A673 (cell line): Measurements from ENCODE around the gene CD276. TPM values are rescaled to one million over a fixed set of nuclear protein-coding genes. Genes with fewer than 3 reads are reported as not detected.

Experiments used
- BruUV-seq: library from RNA; stranded (reverse); fragments of 400-500 nt; replicated peaks from 2 replicates; lab custom pipeline; 2021; lab: Mats Ljungman, UMichigan
- CTCF ChIA-PET: fragments of 300-600 bp; sonication (Branson Sonifier 250); formaldehyde crosslinking; loops from one replicate; lab custom pipeline; 2022; ENCODE audit warnings: antibody characterized with exemption; lab: Charles Lee
- POLR2A ChIA-PET: fragments of 300-600 bp; sonication (Branson Sonifier 250); formaldehyde crosslinking; loops from one replicate; lab custom pipeline; 2022; ENCODE audit warnings: antibody characterized with exemption; ENCODE audit not compliant: low non-redundant PET; lab: Charles Lee
- DNase-seq: peaks from one replicate; pipeline ENCODE4 v3.0.0-alpha.2; 2015; ENCODE audit warnings: low spot score
- H3K27ac ChIP-seq: fragments of 200-600 bp; sonication (generic); 2 replicates; pipeline ENCODE4 v1.5.1; 2016; ENCODE audit warnings: mixed run types, low read depth, mild to moderate bottlenecking, mixed read lengths, antibody characterized with exemption, low read length; ENCODE audit not compliant: poor library complexity, severe bottlenecking
- H3K27me3 ChIP-seq: fragments of 200-600 bp; sonication (generic); replicated peaks from 2 replicates; pipeline ENCODE4 v1.6.1; 2017; ENCODE audit warnings: mixed run types, low read depth, mild to moderate bottlenecking, mixed read lengths, antibody characterized with exemption, low read length; ENCODE audit not compliant: insufficient read depth, poor library complexity
- H3K36me3 ChIP-seq: fragments of 200-600 bp; sonication (generic); 2 replicates; pipeline ENCODE4 v1.6.1; 2016; ENCODE audit warnings: mixed run types, mild to moderate bottlenecking, mixed read lengths, antibody characterized with exemption, low read length; ENCODE audit not compliant: insufficient read depth, poor library complexity, severe bottlenecking
- H3K4me1 ChIP-seq: fragments of 200-600 bp; sonication (generic); 2 replicates; pipeline ENCODE4 v1.6.1; 2017; ENCODE audit warnings: mixed run types, mild to moderate bottlenecking, mixed read lengths, antibody characterized with exemption, low read length; ENCODE audit not compliant: insufficient read depth, poor library complexity, severe bottlenecking
- H3K4me3 ChIP-seq: fragments of 200-600 bp; sonication (generic); 2 replicates; pipeline ENCODE4 v1.5.1; 2016; ENCODE audit warnings: low read depth, mixed run types, mild to moderate bottlenecking, mixed read lengths, low read length; ENCODE audit not compliant: poor library complexity, severe bottlenecking
- H3K9me3 ChIP-seq: fragments of 200-600 bp; sonication (generic); 2 replicates; pipeline ENCODE4 v1.6.1; 2016; ENCODE audit warnings: mixed run types, low read depth, mild to moderate bottlenecking, mixed read lengths, antibody characterized with exemption, low read length; ENCODE audit not compliant: poor library complexity, severe bottlenecking
- EZH2 ChIP-seq: fragments of 200-600 bp; sonication (generic); IDR thresholded peaks from 2 replicates; pipeline ENCODE4 v1.6.1; 2017; ENCODE audit warnings: borderline replicate concordance, low read depth, mild to moderate bottlenecking, mixed read lengths, antibody characterized with exemption, low read length; ENCODE audit not compliant: poor library complexity, severe bottlenecking
- intact Hi-C: fragments of 100-400 bp; cut with micrococcal nuclease; formaldehyde crosslinking; loops from one replicate; pipeline ENCODE4 v1.10.0; 2022; ENCODE audit not compliant: unreplicated experiment
- total RNA-seq: library from RNA; stranded (reverse); gene quantifications from 2 replicates; pipeline ENCODE4 v1.2.3, GENCODE V29; 2021
- TF ChIP-seq, protein P1 (sequence below): fragments of 300-800, 200-600 bp; sonication (generic); conservative IDR thresholded peaks from 2 replicates; pipeline ENCODE4 v1.5.1; 2017; ENCODE audit warnings: low read depth, mild to moderate bottlenecking, antibody characterized with exemption, low read length, moderate library complexity, mixed read lengths

Gene CD276
- total RNA-seq, 1 experiment from 2014 or later, result 71.4 TPM

DNA sequence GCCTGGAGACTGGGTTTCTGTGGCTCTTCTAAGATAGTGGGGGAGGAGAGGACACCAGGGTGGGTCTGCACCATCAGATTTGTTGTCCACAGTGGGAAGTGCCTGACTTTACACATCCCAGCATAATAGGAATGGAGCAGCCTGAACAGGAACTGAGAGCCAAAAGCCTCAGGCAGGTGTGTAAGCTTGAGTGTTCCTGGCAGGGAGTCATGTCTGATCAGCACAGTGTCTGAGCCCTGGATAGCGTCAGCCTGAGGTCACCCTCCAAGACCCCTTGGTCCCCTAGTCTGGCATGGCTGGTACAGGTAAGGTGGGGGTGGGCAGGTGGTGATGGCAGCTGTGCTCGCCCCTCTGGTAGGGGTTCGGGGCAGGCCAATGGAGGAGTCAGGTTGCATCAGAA, 48.7 kb downstream of the CD276 start:
- no peak for DNase-seq
- no peak for TF ChIP-seq EZH2
- TF ChIP-seq, protein P1, sequence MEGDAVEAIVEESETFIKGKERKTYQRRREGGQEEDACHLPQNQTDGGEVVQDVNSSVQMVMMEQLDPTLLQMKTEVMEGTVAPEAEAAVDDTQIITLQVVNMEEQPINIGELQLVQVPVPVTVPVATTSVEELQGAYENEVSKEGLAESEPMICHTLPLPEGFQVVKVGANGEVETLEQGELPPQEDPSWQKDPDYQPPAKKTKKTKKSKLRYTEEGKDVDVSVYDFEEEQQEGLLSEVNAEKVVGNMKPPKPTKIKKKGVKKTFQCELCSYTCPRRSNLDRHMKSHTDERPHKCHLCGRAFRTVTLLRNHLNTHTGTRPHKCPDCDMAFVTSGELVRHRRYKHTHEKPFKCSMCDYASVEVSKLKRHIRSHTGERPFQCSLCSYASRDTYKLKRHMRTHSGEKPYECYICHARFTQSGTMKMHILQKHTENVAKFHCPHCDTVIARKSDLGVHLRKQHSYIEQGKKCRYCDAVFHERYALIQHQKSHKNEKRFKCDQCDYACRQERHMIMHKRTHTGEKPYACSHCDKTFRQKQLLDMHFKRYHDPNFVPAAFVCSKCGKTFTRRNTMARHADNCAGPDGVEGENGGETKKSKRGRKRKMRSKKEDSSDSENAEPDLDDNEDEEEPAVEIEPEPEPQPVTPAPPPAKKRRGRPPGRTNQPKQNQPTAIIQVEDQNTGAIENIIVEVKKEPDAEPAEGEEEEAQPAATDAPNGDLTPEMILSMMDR, result no peak
- H3K27me3 ChIP-seq, result no peaks in the 10 kb centered on the region
- ChIA-PET CTCF (interaction anchor here (0.6 kb wide), 1 partner anchor 32 kb away, joined by 11 read pairs; no protein-coding TSS in a partner anchor), POLR2A (no interaction called here)
- intact Hi-C loops, result no loop called here
- no peaks in the 10 kb centered on the region for H3K9me3 ChIP-seq
- BruUV-seq, result no TSS peak
- no peak overlapping the region for H3K27ac ChIP-seq
- no peak overlapping the region for H3K4me3 ChIP-seq
- no peaks in the 10 kb centered on the region for H3K4me1 ChIP-seq
- H3K36me3 ChIP-seq, result no peaks in the 10 kb centered on the region

DNA sequence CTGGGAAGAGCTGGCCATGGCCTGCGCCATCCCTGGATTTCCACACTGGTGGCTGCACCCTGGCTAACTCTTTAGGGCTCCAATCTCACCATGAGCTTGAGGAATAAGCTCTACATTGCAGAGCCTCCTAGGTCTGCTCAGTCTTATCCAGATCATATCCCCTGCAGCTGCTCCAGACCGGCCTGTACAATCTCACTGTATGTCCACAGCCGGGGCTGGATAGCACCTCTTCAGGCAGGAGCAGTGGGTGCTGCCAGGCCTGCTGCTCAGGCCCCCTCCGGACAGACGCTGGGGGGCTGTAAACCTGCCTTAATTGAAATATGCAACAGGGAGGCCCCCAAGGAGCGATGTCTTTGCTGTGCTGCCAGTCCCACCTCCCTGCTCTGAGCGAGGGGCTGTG, 53.4 kb downstream of the CD276 start:
- Histone ChIP-seq H3K36me3 (no peaks in the 10 kb centered on the region), H3K4me1 (no peaks in the 10 kb centered on the region), H3K27me3 (no peaks in the 10 kb centered on the region), H3K9me3 (no peaks in the 10 kb centered on the region), H3K27ac (no peak overlapping the region), H3K4me3 (no peak overlapping the region)
- intact Hi-C loops, result no loop called here
- CTCF ChIA-PET, result no interaction called here
- POLR2A ChIA-PET, result no interaction called here
- DNase-seq, result no peak
- TF ChIP-seq, protein P1, result no peak
- no peak for TF ChIP-seq EZH2
- BruUV-seq, result no TSS peak

DNA sequence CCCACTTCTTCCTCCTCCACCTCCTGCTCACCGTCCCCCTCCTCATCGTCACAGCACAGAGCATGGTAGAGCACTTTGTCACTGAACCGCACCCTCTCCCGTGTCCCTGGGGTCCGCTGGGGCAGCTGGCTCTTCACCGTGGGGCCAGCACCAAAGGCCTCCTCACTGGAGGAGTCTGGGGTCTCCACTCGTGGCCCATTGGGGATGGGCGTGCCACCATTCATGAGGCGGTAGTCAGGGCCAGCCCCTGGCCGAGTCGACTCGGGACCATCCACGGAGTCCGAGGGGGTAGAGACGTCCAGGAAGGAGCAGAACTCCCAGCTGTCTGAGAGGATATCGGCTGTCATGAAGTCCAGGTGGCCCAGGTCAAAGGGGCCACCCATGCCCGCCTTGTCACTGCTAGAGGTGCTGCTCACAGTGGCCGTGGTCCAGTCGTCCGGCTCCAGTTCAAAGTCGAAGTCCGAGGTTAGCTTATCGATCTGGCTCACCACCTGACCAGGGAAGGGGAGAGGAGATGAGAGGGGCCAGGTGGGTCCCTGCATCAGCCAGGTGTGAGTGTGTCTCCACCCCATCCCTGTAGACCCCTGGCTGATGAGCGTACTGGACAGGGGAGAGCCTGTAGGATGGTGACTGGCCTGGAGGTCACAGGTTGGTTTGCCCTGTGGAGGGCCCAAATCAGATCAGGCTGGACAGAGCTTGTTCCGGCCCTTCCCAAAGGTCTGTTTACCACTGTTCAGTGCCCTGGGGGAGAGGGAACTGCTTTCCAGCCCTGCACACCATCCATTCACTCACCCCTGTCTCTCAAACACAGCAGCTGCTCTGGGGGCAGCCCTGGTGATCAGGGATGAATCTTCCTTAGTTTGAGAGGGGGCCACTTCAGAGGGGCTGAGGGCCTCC, 56.2 kb downstream of the CD276 start:
- no peaks in the 10 kb centered on the region for H3K36me3 ChIP-seq
- no peak for DNase-seq
- H3K4me3 ChIP-seq, result no peak overlapping the region
- TF ChIP-seq, protein P1, result no peak
- TF ChIP-seq EZH2, result no peak
- ChIA-PET POLR2A (no interaction called here), CTCF (no interaction called here)
- H3K4me1 ChIP-seq, result no peaks in the 10 kb centered on the region
- H3K27ac ChIP-seq, result no peak overlapping the region
- H3K9me3 ChIP-seq, result no peaks in the 10 kb centered on the region
- intact Hi-C loops, result no loop called here
- no TSS peak for BruUV-seq
- no peaks in the 10 kb centered on the region for H3K27me3 ChIP-seq
